Parathyroid adenoma (tissue), 2 donors: Measurements from ENCODE around the gene RIGI.

Source experiments
- H2AFZ ChIP-seq: fragments of 300-600 bp; sonication (generic); one replicate; pipeline ENCODE4 v1.7.0; 2017; ENCODE audit warnings: antibody characterized with exemption, mild to moderate bottlenecking
- H3K27ac ChIP-seq: fragments of 300-600 bp; sonication (generic); one replicate; pipeline ENCODE4 v1.7.0; 2017
- H3K27me3 ChIP-seq: fragments of 300-600 bp; sonication (generic); one replicate; pipeline ENCODE4 v1.7.0; 2017; ENCODE audit warnings: low read length; ENCODE audit not compliant: control insufficient read depth, insufficient read depth
- H3K36me3 ChIP-seq: fragments of 300-600 bp; sonication (generic); one replicate; pipeline ENCODE4 v1.7.0; 2017; ENCODE audit warnings: low read length; ENCODE audit not compliant: control insufficient read depth, insufficient read depth
- H3K4me1 ChIP-seq: fragments of 300-600 bp; sonication (generic); one replicate; pipeline ENCODE4 v1.7.0; 2017; ENCODE audit warnings: control low read depth
- H3K4me2 ChIP-seq: fragments of 300-600 bp; sonication (generic); one replicate; pipeline ENCODE4 v1.7.0; 2017; ENCODE audit warnings: low read length
- H3K4me3 ChIP-seq: fragments of 300-600 bp; sonication (generic); one replicate; pipeline ENCODE4 v1.7.0; 2017; ENCODE audit warnings: low read depth, low read length
- H3K79me2 ChIP-seq: fragments of 300-600 bp; sonication (generic); one replicate; pipeline ENCODE4 v1.7.0; 2017; ENCODE audit warnings: control low read depth
- H3K9ac ChIP-seq: fragments of 300-600 bp; sonication (generic); one replicate; pipeline ENCODE4 v1.7.0; 2017; ENCODE audit warnings: mild to moderate bottlenecking
- H3K9me3 ChIP-seq: fragments of 300-600 bp; sonication (generic); one replicate; pipeline ENCODE4 v1.7.0; 2017; ENCODE audit warnings: low read length; ENCODE audit not compliant: control insufficient read depth
- TF ChIP-seq, protein P1 (sequence below): fragments of 300-600 bp; sonication (generic); IDR thresholded peaks from one replicate; pipeline ENCODE4 v1.7.0; 2017; ENCODE audit warnings: antibody characterized with exemption, mild to moderate bottlenecking
- donor health status: primary hyperparathyroidism.

Gene RIGI

DNA sequence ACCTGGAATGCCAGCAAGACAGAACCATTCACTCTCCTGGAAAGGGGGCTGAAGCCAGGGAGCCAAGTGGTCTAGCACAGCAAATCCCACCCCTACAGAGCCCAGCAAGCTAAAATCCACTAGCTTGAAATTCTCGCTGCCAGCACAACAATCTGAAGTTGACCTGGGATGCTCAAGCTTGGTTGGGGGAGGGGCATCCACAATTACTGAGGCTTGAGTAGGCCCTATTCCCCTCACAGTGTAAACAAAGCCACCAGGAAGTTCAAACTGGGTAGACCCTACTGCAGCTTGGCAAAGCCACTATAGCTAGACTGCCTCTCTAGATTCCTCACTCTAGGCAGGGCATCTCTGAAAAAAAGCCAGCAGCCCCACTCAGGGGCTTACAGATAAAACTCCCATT is 17.3 kb downstream of the RIGI start:
- H3K27ac ChIP-seq: no peak overlapping the region
- H2AFZ ChIP-seq: no peak overlapping the region
- H3K9me3 ChIP-seq: no peaks in the 10 kb centered on the region
- H3K4me3 ChIP-seq: no peak overlapping the region
- H3K79me2 ChIP-seq: no peaks in the 10 kb centered on the region
- H3K36me3 ChIP-seq: no peaks in the 10 kb centered on the region
- no peak overlapping the region for H3K4me2 ChIP-seq
- no peak overlapping the region for H3K9ac ChIP-seq
- H3K4me1 ChIP-seq: no peaks in the 10 kb centered on the region
- no peaks in the 10 kb centered on the region for H3K27me3 ChIP-seq
- TF ChIP-seq, protein P1, sequence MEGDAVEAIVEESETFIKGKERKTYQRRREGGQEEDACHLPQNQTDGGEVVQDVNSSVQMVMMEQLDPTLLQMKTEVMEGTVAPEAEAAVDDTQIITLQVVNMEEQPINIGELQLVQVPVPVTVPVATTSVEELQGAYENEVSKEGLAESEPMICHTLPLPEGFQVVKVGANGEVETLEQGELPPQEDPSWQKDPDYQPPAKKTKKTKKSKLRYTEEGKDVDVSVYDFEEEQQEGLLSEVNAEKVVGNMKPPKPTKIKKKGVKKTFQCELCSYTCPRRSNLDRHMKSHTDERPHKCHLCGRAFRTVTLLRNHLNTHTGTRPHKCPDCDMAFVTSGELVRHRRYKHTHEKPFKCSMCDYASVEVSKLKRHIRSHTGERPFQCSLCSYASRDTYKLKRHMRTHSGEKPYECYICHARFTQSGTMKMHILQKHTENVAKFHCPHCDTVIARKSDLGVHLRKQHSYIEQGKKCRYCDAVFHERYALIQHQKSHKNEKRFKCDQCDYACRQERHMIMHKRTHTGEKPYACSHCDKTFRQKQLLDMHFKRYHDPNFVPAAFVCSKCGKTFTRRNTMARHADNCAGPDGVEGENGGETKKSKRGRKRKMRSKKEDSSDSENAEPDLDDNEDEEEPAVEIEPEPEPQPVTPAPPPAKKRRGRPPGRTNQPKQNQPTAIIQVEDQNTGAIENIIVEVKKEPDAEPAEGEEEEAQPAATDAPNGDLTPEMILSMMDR: no peak

DNA sequence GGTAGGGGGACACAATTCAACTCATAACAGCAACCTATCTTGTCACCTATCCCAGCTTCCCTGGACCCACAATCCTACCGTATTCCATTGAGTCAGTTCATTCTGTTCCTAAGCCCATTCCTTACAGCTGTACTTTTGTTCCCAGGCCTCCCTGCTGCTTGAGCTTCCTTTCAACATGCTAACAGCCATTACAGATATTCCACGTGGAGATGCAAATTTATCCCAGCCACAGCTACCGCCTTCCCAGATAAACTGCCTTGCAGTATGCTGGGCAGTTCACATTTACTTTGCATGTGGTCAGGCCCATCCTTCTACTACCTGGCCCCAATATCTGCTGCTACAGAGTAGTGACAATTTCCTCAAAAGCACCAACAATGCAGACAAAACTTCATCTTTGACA is 23.0 kb downstream of the RIGI start:
- Histone ChIP-seq H3K4me2 (no peak overlapping the region), H3K27me3 (no peaks in the 10 kb centered on the region), H3K4me3 (no peak overlapping the region), H3K9me3 (no peaks in the 10 kb centered on the region), H3K9ac (no peak overlapping the region), H3K4me1 (no peaks in the 10 kb centered on the region), H3K79me2 (no peaks in the 10 kb centered on the region), H3K36me3 (no peaks in the 10 kb centered on the region), H3K27ac (no peak overlapping the region), H2AFZ (no peak overlapping the region)
- TF ChIP-seq, protein P1: no peak

DNA sequence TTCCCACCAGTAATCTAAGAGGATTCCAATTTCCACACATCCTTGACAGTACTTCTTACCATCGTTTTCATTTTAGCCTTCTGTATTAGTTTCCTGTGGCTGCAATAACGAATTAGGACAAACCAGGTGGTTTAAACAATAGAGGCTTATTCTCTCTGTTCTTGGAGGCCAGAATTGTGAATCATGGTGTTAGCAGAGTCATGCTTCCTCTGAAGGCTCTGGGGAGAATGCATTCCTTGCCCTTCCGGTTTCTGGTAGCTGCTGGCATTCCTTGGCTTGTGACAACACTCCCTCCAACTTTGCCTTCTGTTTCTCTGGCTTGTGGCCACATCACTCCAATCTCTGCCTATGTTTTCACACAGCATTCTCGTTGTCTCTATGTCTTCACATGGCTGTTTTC is 23.5 kb downstream of the RIGI start:
- Histone ChIP-seq H3K27ac (no peak overlapping the region), H3K4me2 (no peak overlapping the region), H3K9me3 (no peaks in the 10 kb centered on the region), H3K79me2 (no peaks in the 10 kb centered on the region), H3K4me3 (no peak overlapping the region), H3K36me3 (no peaks in the 10 kb centered on the region), H3K27me3 (no peaks in the 10 kb centered on the region), H3K4me1 (no peaks in the 10 kb centered on the region), H2AFZ (no peak overlapping the region), H3K9ac (no peak overlapping the region)
- TF ChIP-seq, protein P1: no peak

DNA sequence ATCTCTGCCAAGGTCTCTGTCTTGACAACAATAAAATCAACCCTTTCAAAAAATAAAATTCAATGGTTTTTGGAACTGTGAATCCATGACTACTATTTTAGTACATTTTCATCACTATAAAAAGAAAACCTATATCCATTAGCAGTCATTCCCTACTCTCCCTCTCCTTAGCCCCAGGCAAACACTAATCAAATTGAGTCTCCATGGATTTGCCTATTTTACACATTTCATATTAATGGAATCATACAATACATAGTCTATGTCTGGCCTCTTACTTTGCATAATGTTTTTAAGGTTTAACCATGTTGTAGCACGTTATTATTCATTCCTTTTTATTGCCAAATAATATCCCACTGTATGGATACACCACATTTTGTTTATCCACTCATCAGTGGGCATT is 24.1 kb downstream of the RIGI start:
- no peak overlapping the region for H3K9ac ChIP-seq
- no peaks in the 10 kb centered on the region for H3K36me3 ChIP-seq
- H3K4me3 ChIP-seq: no peak overlapping the region
- no peaks in the 10 kb centered on the region for H3K9me3 ChIP-seq
- H3K4me1 ChIP-seq: no peaks in the 10 kb centered on the region
- no peak overlapping the region for H2AFZ ChIP-seq
- TF ChIP-seq, protein P1: no peak
- no peak overlapping the region for H3K27ac ChIP-seq
- H3K79me2 ChIP-seq: no peaks in the 10 kb centered on the region
- no peaks in the 10 kb centered on the region for H3K27me3 ChIP-seq
- no peak overlapping the region for H3K4me2 ChIP-seq

DNA sequence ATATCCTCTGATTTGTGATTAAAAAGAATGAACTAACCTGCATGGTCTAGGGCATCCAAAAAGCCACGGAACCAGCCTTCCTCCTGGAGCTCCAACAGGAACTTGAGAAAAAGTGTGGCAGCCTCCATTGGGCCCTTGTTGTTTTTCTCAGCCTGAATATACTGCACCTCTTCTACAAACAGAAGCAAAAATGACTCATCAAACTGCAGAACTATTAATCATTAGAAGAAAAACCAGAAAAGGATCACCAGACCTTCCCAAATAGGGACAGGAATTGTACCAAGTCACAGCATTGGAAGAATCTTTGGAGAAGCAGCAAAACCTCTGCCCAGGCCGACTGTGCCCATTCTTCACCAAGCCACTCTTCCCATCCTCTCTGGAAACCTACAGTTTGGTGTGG is 25.2 kb downstream of the RIGI start:
- Histone ChIP-seq H3K4me1 (no peaks in the 10 kb centered on the region), H3K4me3 (no peak overlapping the region), H3K27me3 (no peaks in the 10 kb centered on the region), H3K36me3 (no peaks in the 10 kb centered on the region), H3K9ac (no peak overlapping the region), H3K9me3 (no peaks in the 10 kb centered on the region), H2AFZ (no peak overlapping the region), H3K79me2 (no peaks in the 10 kb centered on the region), H3K27ac (no peak overlapping the region), H3K4me2 (no peak overlapping the region)
- TF ChIP-seq, protein P1: no peak
